HEK293 (cell line): ENCODE measurements around the gene PLCL1.

Source experiments
- CTCF ChIA-PET: fragments of 350-600 bp; formaldehyde crosslinking; extraction: SDS; loops from one replicate; lab custom pipeline; 2021; ENCODE audit warnings: antibody characterized with exemption; lab: Yijun Ruan, JAX
- POLR2A ChIA-PET: fragments of 300-600 bp; formaldehyde crosslinking; extraction: SDS; loops from one replicate; lab custom pipeline; 2020; ENCODE audit warnings: antibody characterized with exemption, inconsistent platforms; lab: Yijun Ruan, JAX
- H3K27ac ChIP-seq: fragments of 200-500 bp; sonication (Bioruptor generic); 2 replicates; pipeline ENCODE4 v1.5.1; 2014; ENCODE audit warnings: low read depth, low read length, control low read depth, inconsistent platforms; ENCODE audit errors: extremely low read depth
- H3K36me3 ChIP-seq, 2 experiments: fragments of 200-500 bp in 1 of 2; sonication (Bioruptor generic) in 1 of 2; 1 replicate in 1 of 2; 2 replicates in 1 of 2; pipeline ENCODE4 v1.5.1; 2014 to 2017; ENCODE audit warnings: inconsistent platforms in 2 of 2, low read length in 2 of 2; ENCODE audit not compliant: control insufficient read depth in 2 of 2, insufficient read depth in 1 of 2
- H3K4me1 ChIP-seq: fragments of 200-500 bp; sonication (Bioruptor generic); 2 replicates; pipeline ENCODE4 v1.5.1; 2014; ENCODE audit warnings: mild to moderate bottlenecking, low read length, inconsistent platforms; ENCODE audit not compliant: control insufficient read depth, insufficient read depth
- H3K4me3 ChIP-seq: 2 replicates; pipeline ENCODE4 v1.5.1; 2011; ENCODE audit warnings: low read depth, mild to moderate bottlenecking, control low read depth, low read length, moderate library complexity
- H3K9me3 ChIP-seq: fragments of 200-500 bp; sonication (Bioruptor generic); 2 replicates; pipeline ENCODE4 v1.5.1; 2014; ENCODE audit warnings: low read depth, low read length, inconsistent platforms; ENCODE audit not compliant: control insufficient read depth, insufficient read depth
- EGR2 ChIP-seq: fragments of 450-650 bp; formaldehyde crosslinking; IDR thresholded peaks from 2 replicates; pipeline ENCODE4 v1.5.1; 2016; ENCODE audit warnings: low read depth, missing biosample characterization, missing genetic modification characterization
- GLI4 ChIP-seq: fragments of 450-650 bp; formaldehyde crosslinking; IDR thresholded peaks from 2 replicates; pipeline ENCODE4 v1.5.1; 2016; ENCODE audit warnings: missing biosample characterization, missing genetic modification characterization
- HIC1 ChIP-seq: fragments of 450-650 bp; formaldehyde crosslinking; IDR thresholded peaks from 2 replicates; pipeline ENCODE4 v1.5.1; 2016; ENCODE audit warnings: missing biosample characterization, missing genetic modification characterization
- PRDM1 ChIP-seq: fragments of 450-650 bp; formaldehyde crosslinking; IDR thresholded peaks from 2 replicates; pipeline ENCODE4; 2016; ENCODE audit warnings: missing biosample characterization, missing genetic modification characterization
- ZBTB20 ChIP-seq: fragments of 450-650 bp; formaldehyde crosslinking; IDR thresholded peaks from 2 replicates; pipeline ENCODE4 v1.5.1; 2016; ENCODE audit warnings: missing biosample characterization, missing genetic modification characterization
- ZBTB26 ChIP-seq: fragments of 450-650 bp; formaldehyde crosslinking; optimal IDR thresholded peaks from 2 replicates; pipeline ENCODE3; 2016; ENCODE audit warnings: missing biosample characterization, mild to moderate bottlenecking, missing genetic modification characterization
- ZFHX2 ChIP-seq: fragments of 450-650 bp; formaldehyde crosslinking; conservative IDR thresholded peaks from 2 replicates; pipeline ENCODE4 v1.5.1; 2016; ENCODE audit warnings: missing biosample characterization, missing genetic modification characterization
- ZFP69B ChIP-seq: fragments of 450-650 bp; formaldehyde crosslinking; IDR thresholded peaks from 2 replicates; pipeline ENCODE4 v1.5.1; 2016; ENCODE audit warnings: missing biosample characterization, missing genetic modification characterization
- ZNF140 ChIP-seq: fragments of 450-650 bp; formaldehyde crosslinking; IDR thresholded peaks from 2 replicates; pipeline ENCODE4 v1.5.1; 2016; ENCODE audit warnings: missing biosample characterization, missing genetic modification characterization
- ZNF155 ChIP-seq: fragments of 450-650 bp; formaldehyde crosslinking; IDR thresholded peaks from 2 replicates; pipeline ENCODE4 v1.5.1; 2016; ENCODE audit warnings: missing biosample characterization, missing genetic modification characterization
- ZNF19 ChIP-seq: fragments of 450-650 bp; formaldehyde crosslinking; IDR thresholded peaks from 2 replicates; pipeline ENCODE4; 2016; ENCODE audit warnings: missing biosample characterization, missing genetic modification characterization, low read depth
- ZNF521 ChIP-seq: fragments of 450-650 bp; formaldehyde crosslinking; IDR thresholded peaks from 2 replicates; pipeline ENCODE4 v1.5.1; 2017; ENCODE audit warnings: missing biosample characterization, mild to moderate bottlenecking, missing genetic modification characterization
- ZNF549 ChIP-seq: fragments of 450-650 bp; IDR thresholded peaks from 2 replicates; pipeline ENCODE4 v1.5.1; 2018; ENCODE audit warnings: missing biosample characterization, missing genetic modification characterization, mild to moderate bottlenecking, inconsistent platforms, moderate library complexity
- ZNF830 ChIP-seq: fragments of 450-650 bp; IDR thresholded peaks from 2 replicates; pipeline ENCODE4 v1.5.0; 2018; ENCODE audit warnings: missing biosample characterization, missing genetic modification characterization, low read depth, mild to moderate bottlenecking, moderate library complexity
- ZNF837 ChIP-seq: fragments of 450-650 bp; formaldehyde crosslinking; IDR thresholded peaks from 2 replicates; pipeline ENCODE4 v1.5.1; 2016; ENCODE audit warnings: missing biosample characterization, missing genetic modification characterization
- TF ChIP-seq, protein P1 (sequence below): fragments of 450-650 bp; formaldehyde crosslinking; IDR thresholded peaks from 2 replicates; pipeline ENCODE4 v1.5.1; 2016; ENCODE audit warnings: missing biosample characterization, missing genetic modification characterization

Gene PLCL1

DNA sequence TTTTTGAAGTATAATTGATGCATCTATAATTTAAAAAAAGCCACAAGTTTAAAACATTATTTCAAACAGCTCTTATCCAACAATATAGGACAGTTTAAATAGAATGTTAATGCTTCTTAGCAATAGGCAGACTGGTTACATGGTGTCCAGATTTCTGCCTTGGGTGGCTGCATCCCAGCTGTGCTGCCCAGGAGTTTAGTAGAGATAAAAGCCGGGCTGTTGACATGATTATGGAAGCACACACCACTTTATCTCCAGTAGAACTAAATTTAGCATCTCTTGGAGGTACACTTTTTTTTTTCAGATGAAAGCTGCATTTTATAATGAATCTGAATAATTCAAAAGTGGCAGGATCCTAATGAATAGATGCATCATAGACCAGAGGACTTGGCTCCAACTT is 309.7 kb downstream of the PLCL1 start:
- Histone ChIP-seq H3K4me1 (no peaks in the 10 kb centered on the region), H3K27ac (no peak overlapping the region), H3K9me3 (no peaks in the 10 kb centered on the region), H3K4me3 (no peak overlapping the region), H3K36me3 (no peaks in the 10 kb centered on the region)
- TF ChIP-seq ZNF521: no peak
- no peak for TF ChIP-seq HIC1 (tag by site-specific recombination)
- TF ChIP-seq EGR2 (tag by site-specific recombination): no peak
- ChIA-PET CTCF (no interaction called here), POLR2A (no interaction called here)

GRCh38 chr2:198115201-198115600 is 310.8 kb downstream of the PLCL1 start:
- ChIA-PET POLR2A (no interaction called here), CTCF (no interaction called here)
- TF ChIP-seq, protein P1, sequence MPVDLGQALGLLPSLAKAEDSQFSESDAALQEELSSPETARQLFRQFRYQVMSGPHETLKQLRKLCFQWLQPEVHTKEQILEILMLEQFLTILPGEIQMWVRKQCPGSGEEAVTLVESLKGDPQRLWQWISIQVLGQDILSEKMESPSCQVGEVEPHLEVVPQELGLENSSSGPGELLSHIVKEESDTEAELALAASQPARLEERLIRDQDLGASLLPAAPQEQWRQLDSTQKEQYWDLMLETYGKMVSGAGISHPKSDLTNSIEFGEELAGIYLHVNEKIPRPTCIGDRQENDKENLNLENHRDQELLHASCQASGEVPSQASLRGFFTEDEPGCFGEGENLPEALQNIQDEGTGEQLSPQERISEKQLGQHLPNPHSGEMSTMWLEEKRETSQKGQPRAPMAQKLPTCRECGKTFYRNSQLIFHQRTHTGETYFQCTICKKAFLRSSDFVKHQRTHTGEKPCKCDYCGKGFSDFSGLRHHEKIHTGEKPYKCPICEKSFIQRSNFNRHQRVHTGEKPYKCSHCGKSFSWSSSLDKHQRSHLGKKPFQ (tag by site-specific recombination): no peak
- TF ChIP-seq ZFHX2 (tag by site-specific recombination) (no peak), ZNF140 (tag by site-specific recombination) (no peak), PRDM1 (no peak), ZBTB26 (tag by site-specific recombination) (no peak)

DNA sequence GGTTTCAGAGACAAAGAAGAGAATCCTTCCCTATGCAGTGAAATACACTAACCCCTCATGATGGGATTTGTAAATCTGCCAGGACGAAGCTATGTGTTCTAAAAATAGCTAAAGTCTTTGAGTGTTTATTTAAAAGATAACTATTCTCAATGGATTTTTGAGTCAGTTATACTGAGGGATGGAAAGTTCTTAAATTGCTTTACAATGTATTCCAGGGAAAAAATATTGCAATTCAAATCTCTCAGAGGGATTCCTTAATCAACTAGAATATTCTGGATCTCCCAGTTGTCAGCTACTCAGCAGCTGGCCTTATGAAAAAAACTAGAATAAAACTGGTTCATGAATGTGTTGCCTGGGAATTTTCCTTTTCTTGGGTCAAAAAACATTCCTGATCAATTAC is 312.4 kb downstream of the PLCL1 start:
- Histone ChIP-seq H3K36me3 (no peaks in the 10 kb centered on the region), H3K27ac (no peak overlapping the region), H3K4me1 (no peaks in the 10 kb centered on the region), H3K4me3 (no peak overlapping the region), H3K9me3 (no peaks in the 10 kb centered on the region)
- CTCF ChIA-PET: interaction anchor here (0.6 to 3.3 kb wide), 3 partner anchors 11 to 303 kb away, joined by 3 to 14 read pairs (median 6); no protein-coding TSS in a partner anchor
- no peak for TF ChIP-seq ZBTB20
- no peak for TF ChIP-seq ZNF155 (tag by site-specific recombination)
- no peak for TF ChIP-seq ZNF19
- TF ChIP-seq ZNF830 (tag by site-specific recombination): no peak
- TF ChIP-seq GLI4 (tag by site-specific recombination): no peak
- no peak for TF ChIP-seq ZNF837
- TF ChIP-seq ZNF549 (tag by site-specific recombination): no peak
- no peak for TF ChIP-seq ZFP69B
- POLR2A ChIA-PET: no interaction called here

More at GRCh38 chr2:198115201-198115600, 310.8 kb downstream of the PLCL1 start:
- no peaks in the 10 kb centered on the region for H3K4me1 ChIP-seq
- no peak overlapping the region for H3K4me3 ChIP-seq
- no peaks in the 10 kb centered on the region for H3K36me3 ChIP-seq
- no peak overlapping the region for H3K27ac ChIP-seq
- no peaks in the 10 kb centered on the region for H3K9me3 ChIP-seq
